GM12872 (cell line): ENCODE data around the gene PRICKLE3.

ENCODE experiments used
- CTCF ChIP-seq: IDR thresholded peaks from 3 replicates; pipeline ENCODE4 v1.5.1; 2011; ENCODE audit warnings: low read depth, mild to moderate bottlenecking, low read length, moderate library complexity; ENCODE audit not compliant: insufficient read depth

PRICKLE3 gene

DNA sequence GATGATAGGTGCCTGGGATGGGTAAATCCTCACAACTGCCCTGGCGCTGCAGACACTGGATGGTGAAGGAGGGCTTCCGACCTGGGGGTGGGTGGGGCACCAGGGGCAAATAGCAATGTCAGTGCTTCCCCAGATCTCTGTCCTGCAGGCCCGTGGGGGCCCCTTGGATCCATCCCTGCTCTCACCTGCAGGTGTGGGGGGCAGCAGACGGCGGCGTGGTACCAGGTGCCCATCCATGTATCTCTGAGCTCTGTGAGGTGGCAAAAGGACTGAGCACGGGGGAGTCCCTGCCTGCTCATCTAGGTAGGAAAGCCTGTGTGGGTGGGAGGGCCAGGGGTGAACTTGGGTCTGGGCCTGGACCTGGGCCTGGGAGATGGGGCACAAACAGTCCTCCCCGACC is 20.4 kb upstream of the PRICKLE3 start:
- TF ChIP-seq CTCF, result no peak

GRCh38 chrX:49205443-49205842 is 19.3 kb upstream of the PRICKLE3 start:
- no peak for TF ChIP-seq CTCF

- no peak for TF ChIP-seq CTCF
Measured at GRCh38 chrX:49204709-49205108, 18.5 kb upstream of the PRICKLE3 start.

DNA sequence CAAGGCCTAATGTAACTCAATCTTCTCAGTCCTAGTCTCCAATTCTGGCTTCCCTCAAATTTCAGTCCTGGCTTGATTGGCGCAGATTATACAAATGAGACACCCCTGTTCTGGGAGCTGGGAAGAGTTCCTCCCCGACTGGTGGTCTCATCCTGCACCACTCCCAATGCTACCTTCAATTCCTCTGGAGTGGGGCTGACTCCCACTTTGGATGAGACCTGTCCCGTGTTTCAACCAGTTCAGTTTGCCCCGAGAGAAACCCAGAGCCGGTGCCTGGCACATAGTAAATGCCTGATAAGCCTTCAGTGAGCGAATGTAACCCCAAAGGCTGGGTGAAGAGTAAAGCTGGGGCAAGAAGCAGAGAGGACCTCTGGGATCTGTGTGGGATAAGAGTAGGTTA is 17.8 kb upstream of the PRICKLE3 start:
- TF ChIP-seq CTCF, result no peak

DNA sequence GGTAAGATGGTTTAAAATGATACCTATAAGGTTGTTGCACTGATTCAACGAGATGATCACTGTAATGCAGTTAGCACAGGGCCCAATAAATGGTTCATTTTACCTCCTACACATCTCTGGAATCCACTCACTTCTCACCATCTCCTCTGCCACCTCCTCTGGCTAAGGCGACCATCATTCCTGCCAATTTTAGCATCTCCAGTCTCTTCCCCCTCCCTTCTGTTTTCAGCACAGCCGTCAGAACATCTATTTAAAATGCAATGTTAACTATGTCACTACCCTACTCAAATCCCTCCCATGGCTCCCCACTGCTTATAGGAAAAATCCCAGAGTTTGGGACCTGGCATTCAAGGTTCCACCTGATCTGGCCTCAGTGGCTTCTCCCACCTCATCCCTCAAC is 17.4 kb upstream of the PRICKLE3 start:
- no peak for TF ChIP-seq CTCF

DNA sequence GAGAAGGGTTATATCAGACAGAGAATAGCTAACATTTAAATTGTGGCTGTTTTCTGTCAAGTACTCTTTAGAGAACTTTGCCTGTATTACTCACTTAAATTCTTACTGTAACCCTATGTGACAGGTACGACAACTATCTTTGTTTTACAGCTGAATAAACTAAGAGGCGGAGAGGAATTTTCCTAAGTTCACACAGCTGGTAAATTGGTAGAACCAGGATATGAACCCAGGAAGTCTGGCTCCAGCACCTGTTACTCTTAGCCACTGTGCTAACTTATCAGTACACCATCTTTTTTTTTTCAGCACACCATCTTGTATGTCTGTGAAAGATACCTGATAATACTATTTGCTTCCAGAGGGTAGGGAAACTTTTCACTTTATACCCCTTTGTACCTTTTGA is 15.8 kb upstream of the PRICKLE3 start:
- TF ChIP-seq CTCF, result no peak

GRCh38 chrX:49199906-49200771 is 14.0 kb upstream of the PRICKLE3 start, which contains the start of gene SYP:
Gene SYP (minus strand): TSS chrX:49200193. CDS start chrX:49200186, 7 bp downstream.
- TF ChIP-seq CTCF, result no peak
